GM19455 (cell line): ENCODE data around the gene CDH2.

Experiments used
- ATAC-seq: cut with Tn5 transposase; IDR thresholded peaks from one replicate; pipeline ENCODE4 v1.9.1; 2021; ENCODE audit not compliant: unreplicated experiment

CDH2 gene

DNA sequence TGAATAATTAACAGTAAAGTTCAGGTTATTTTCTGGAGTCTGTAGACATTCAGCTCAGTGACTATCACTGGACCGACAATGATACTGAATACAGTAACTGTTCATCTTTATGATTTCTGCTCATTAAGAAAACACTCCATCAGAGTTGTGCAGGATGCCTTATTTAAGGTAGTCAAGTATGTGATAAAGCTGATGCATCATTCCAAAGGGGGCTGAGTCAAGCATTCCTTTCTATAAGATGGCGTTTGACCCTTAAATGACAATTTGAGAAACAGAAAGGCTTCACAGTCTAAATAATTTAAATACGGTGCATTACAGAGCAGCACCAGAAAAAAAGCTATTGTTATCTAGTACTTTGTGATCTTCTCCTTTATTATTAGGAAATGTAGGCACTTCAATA, 131.1 kb downstream of the CDH2 start:
- no peak for ATAC-seq

DNA sequence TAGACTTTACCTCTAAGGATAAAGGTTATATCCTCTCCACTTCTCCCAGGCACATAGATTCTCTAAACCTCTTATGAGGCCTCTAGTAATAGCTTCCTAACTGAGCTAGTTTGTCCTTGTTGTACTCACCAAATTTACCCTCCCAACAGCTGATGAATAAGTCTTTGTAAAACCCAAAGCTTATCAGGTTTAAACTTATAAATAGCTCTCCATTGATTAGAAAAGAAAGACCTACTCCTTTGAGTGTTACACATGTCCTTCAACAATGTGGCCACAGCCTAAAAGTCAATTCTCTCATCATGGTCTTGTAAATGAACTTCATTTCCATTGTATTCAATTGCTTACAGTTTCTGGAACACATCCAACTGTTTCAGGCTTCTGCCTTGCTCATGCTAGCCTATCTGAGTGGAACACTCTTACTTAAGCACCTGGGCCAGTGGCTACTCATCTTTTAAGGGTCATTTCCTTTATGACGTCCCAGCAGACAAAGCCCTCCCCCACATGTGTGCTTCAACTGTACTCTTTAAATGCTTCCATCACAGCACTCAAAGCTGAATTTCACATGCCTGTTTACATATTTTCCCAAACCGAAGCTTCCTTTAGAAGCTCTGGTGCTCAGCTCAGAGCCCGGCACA, 131.6 kb downstream of the CDH2 start:
- ATAC-seq: no peak

DNA sequence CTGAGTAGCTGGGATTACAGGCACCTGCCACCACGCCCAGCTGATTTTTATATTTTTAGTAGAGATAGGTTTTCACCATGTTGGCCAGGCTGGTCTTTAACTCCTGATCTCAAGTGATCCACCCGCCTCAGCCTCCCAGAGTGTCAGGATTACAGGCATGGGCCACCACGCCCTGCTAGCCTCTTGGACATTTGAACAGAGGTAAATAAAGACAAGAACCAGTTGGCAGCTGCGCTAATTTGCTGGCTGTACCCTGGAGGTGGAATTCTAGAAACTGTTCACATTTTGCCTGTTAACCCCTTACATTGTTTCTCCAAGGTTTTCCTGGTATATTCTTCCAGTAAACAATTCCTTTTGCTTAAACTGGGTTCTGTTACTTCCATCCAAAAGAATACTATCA, 132.9 kb downstream of the CDH2 start:
- ATAC-seq: no peak

DNA sequence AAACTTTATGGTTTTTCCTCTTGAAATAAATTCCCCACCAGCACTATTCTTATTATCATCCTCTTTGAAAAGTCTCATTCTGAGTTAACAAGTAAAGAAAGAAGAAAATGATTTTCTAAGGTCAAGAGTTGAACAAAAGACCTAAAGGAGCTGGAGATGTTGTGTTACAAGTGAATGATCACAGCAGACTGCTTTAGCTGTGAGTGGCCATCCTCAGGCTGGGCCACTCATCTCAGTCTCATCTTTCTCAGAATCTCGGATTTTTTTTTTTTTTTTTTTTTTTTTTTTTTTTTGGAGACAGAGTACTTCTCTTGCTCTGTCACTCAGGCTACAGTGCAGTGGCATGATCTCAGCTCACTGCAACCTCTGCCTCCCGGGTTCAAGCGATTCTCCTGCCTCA, 133.3 kb downstream of the CDH2 start:
- no peak for ATAC-seq

DNA sequence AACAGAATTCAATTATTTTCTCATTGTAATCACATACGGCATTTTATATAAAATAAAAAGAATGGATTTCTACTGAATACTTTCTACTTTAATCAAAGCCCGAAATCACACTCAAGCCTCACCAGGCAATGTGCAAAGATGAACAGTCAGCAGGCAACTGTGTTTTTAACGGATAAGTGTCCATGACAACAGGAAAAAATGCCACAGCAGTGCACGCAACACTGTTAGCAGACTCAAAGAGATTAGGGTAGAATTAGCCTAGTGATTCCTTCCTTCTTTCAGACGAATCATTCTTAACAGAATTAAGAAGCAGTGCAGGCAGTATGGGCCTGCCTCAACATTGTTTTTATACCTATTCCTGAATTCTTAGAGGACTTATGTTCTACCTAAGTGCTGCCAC, 135.6 kb downstream of the CDH2 start:
- no peak for ATAC-seq

DNA sequence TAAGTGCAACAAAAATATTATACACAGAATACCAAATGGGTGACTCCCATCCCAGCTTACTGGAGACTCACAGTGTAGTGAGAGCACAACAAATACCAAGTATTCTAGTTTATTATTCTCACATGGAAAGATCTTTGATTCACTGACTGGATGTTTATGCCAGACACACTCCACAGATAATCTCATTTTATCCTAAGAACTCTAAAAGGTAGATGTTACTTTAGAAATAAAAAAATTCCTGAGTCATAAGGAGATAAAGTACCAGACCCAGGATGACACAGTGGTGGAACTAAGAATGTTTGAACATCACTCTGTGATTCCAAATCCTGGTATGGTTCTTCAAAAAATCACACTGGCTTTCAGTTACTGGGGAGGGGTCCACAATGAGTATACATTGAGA, 136.2 kb downstream of the CDH2 start:
- no peak for ATAC-seq

DNA sequence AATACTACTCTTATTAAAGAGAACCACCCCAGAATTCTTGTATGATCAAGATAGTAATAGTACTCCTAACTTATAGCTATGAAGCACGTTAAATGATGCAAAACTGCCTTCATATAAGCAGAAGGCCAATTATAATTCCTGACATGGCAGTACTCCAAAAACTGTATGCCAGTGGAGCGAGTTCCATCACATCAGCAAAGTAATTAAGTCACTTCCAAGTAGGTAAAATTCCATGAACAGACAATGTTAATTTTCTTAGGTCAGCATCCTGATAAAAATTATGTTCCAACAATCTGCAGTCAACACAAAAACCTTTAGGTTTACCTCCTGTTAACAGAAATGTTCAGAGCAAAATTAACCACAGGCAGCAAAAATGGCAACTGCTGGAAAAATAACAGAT, 136.7 kb downstream of the CDH2 start:
- ATAC-seq: no peak

DNA sequence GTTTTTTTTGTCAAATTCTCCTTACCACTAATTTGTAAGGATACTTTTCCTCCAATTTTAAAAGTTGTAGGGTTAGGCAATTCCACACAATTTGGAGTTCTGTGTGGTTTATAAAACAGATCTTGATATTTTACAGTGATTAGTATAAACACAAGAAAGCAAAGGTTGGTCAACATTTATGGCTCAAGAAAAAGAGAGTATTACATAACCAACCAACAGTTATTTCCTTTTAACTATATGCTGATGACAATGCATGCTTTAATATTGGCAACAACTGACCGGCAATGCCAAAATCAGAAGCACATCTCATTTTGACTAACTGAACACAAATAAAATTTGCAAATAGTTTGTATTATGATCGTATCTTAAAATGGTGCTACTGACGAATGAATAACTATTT, 137.2 kb downstream of the CDH2 start:
- ATAC-seq: no peak

DNA sequence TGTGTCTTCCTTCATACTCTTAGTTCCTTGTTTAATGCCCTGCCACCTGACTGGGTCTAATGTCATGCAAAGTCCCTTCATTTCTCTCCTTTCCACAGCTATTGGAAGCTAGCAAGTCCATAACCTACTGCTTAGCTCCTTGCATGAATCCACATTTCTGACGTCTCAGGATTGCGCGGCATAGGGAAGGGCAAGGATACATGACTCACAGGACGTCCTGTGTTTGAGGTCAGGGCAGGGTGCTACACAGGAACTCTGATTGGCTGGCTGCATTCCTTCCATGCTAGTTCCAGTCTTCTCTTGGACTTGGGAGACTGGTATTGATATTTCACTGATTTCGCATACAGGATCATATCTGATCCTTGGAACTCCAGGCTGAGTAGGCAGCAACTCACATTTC, 137.9 kb downstream of the CDH2 start:
- no peak for ATAC-seq

DNA sequence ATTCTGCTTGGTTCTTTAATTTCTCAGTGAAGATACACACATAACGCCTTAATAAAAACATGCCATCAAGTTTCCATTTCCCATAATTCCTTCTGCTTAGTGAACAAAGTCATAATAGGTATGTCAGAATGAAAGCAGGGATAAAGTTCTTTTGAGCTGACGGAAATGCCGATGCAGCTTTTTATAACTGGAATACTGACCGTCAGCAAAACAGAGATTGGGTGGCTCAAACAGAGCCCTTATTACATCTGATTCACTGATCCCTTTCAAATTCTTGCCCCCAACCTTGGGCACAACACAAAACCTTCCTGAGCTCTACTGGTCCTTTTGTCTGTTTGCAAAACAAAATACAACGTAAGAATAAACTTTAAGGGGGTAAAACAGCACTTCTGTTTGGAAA, 140.4 kb downstream of the CDH2 start:
- ATAC-seq: no peak

DNA sequence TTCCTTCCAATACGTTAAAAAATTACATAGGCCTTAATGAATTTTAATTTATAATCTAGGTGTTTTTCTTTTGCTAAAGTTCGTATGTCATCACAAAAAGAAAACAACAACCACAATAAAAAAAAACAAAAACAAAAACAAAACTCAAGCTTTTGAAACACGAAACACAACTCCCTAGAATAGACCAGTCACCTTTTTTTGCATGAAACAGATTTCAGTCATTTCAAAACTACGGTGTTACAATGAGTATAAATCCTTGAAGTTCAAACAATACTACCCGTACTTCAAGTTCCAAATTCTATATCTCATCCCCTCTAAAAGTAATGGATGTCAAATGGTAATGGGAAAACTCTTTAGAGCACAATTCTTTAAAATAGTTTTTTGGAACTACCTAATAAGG, 142.4 kb downstream of the CDH2 start:
- no peak for ATAC-seq

DNA sequence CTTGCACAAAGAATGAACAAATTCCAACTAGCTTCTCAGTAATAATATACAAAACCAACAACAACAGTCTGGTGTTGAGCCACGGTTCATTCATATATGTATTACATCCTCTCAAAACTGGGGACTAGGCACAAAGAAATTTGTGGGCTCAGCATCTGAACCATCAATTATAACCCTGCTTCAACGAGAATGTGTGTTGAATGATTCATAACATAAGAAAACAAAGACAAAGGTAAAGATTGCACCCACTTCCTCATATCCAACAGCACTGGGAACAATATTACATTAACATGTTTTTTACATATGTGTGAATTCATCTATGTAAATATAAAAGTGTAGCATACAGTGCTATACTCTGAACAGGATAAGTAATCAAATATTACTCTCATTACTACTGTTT, 144.8 kb downstream of the CDH2 start:
- no peak for ATAC-seq

DNA sequence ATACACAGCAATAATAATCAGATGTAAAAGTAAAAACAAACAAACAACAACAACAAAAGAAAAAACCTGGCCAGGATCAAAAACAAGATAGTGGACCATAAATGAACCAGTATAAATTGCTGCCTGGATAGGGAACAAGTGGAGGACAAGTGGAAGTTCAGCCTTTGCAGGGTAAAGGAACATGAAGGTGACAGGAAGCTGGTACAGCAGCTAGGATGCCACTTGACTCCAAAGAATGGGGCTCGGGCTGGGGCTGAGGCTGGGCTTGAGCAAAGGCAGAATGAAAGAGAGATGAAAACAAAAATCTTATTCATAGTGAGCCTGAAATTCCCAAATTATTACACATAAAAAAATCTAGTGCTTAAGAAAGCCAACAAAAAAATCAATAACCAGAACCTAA, 146.5 kb downstream of the CDH2 start:
- no peak for ATAC-seq

DNA sequence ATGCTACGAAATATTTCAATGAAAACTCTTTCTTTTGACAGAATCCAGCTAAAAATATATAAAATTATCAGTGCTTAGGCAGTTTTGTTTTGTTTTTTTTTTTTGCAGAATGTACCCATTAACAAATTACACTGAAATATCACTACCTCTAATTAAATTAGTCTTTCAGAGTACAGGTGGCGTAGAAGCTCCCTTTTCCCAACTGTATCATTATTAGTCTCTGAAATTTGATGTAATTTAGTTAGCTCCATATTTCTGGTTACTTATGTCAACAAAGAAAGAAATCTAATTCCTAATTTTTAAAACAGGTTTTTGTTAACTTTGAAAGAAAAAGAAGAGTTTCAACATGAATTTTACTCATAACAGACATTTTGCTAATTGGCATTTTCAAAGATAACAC, 149.2 kb downstream of the CDH2 start:
- ATAC-seq: no peak

DNA sequence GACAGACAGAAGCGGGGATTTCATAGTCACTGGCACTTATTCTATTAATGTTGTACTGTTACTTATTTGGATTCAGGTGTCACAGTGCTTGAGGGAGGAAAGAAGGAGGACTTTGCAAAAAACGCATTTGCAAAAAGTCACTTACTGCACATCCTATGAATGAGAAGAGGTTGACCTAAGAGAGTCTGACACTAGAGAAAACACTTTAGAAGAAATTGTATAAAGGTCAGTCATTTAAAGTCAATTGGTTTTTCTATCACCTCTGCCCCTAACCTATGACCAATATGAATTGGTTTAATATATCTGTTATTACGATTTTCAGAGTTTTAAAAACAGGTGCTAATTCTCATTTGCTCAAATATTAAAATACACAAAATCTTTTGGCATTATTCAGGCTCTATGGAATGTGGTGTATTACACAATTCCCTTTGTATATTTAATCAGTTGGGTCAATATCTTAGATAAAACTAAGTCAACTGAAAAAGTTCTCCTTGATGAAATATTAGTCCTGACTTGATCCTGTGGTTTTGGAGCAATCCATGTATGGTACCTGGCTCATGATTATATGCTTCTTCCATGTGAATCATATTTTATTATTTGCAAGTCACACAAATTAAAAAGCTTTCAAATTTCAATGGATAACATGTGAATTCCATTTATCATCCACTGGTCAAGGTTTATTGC, 157.4 kb downstream of the CDH2 start:
- no peak for ATAC-seq

DNA sequence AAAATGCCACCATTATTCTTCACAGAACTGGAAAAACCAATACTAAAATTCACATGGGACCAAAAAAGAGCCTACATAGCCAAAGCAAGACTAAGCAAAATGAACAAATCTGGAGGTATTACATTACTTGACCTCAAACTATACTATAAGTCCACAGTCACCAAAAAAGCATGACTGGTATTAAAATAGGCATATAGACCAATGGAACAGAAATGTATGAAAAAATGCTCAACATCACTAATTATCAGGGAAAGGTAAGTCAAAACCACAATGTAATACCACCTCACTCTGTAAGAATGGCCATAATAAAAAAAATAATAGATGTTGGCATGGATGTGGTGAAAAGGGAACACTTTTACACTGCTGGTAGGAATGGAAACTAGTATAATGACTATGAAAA, 158.6 kb downstream of the CDH2 start:
- no peak for ATAC-seq

DNA sequence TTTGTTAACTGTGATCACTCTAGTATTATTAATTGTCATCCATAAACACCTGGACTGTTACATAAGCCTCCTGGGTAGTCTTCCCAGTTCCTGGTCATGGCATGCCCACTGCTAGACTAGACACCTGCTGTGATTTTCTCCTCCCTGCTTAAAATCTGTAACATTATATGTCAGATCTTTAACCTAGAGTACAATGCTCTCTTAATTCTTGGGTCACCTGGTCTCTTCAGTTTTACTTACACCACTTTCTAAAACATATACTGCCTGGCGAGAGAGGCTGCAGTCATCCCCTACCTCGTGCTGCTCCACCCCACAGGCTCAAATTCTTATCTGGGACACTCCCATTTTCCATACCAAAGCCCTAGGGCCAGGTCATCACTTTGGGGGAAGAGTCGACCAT, 161.3 kb downstream of the CDH2 start:
- no peak for ATAC-seq

DNA sequence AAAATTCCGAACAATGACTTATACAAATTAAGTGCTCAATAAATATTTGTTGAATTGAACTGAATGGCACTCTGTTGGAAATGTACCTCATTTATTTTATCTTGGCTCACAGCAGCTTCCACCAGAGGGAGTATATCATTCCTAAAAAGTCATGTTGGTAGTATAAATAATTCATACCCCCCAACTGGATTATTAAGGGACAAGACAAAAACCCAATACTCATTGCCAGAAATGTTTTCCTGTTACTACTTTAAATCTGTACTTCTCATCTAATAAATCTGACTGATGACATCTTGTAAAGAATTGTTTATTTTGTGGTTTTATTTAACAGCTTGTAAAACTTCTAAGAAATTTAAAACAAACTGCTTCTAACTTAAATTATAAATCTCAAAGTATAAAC, 163.9 kb downstream of the CDH2 start:
- ATAC-seq: no peak

DNA sequence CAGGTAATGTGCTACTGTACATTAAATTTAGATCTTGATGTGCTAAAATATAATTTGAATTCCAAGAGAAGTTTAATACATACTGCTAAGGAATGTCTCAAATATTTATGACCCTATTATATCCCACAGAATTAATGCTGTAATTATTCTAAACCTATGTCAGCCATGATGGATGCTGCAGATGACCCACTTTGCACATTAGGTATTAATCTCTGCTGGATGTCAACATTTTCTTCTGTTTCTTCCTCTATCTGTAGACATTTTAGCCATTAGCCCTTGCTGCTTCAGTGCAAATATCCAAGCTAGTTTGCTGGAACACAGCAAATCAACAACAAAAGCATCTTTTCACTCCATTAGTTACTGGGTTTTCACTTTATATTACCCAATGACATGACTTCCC, 164.6 kb downstream of the CDH2 start:
- ATAC-seq: no peak

DNA sequence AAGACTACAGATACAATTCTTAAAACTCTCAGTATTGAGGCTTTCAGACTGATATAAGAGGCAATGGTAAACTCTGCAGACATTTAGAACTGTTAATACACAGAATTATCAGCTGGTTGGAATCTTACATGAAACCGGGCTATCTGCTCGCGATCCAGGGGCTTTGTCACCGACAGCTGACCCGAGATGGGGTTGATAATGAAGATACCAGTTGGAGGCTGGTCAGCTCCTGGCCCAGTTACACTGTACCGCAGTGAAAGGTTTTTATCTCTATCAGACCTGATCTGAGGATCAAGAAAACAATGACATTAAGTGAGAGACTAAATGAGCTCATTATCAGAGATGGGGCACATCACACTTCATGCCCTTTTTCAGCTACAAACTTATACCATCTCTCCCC, 167.3 kb downstream of the CDH2 start:
- no peak for ATAC-seq

DNA sequence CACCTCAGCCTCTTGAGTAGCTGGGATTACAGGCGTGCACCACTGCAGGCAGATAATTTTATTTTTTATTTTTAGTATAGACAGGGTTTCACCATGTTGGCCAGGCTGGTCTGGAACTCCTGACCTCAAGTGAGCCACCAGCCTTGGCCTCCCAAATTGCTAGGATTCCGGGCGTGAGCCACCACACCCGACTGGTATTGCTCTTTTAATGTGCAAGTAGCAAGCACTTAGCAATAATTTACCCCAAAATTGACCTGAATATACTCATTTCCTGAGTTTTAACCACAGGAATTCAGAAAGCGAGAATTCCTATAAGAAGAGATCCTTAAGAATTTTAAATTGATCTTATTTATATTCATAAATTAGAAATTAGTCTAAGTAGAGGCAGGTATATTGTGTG, 169.1 kb downstream of the CDH2 start:
- no peak for ATAC-seq

DNA sequence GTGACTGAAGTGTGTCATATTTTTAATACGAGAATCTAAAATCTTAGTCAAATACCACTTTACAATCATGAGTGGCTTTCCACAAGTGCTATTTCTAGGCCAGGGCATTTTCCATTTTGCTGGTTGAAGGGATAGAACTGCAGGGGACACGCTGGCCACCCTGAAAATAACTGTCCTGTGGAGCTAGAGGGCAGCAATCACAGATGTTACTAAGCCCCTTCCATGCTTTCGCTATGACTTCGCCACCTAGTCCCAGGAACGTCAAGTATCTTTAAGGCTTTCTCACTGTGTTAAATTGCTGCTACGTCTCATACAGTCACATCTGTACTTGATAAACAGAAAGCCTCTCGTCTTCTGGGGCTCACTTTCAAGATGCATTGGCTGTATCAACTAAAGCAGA, 171.8 kb downstream of the CDH2 start:
- no peak for ATAC-seq

DNA sequence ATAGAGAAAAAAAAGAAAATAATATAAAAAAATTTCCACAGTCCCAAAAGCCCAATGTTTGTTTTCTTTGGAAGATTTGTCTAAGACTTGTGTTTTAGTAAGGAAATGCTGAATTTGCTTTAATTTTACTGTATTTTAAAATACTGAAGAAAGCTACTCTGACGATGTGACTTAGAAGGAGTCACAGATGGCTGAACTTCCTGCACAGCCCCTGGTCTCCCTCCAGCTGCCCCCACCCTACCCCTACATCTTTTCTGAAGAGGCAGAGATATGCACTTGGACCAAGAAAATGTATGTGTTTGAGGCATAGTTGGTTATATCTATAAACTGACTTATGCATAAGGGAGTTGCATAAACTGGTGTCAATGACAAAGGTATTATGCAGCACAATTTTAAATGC, 172.3 kb downstream of the CDH2 start:
- no peak for ATAC-seq
